Mucosa of descending colon (tissue), 3 donors: ENCODE data around the gene MBNL2. TPM values are rescaled to one million over a fixed set of nuclear protein-coding genes. Genes with fewer than 3 reads are reported as not detected.

Source experiments
- ATAC-seq: fragments of 200-7000 bp; cut with Tn5 transposase; one replicate; pipeline ENCODE4 v1.9.1; 2020; ENCODE audit warnings: mild to moderate bottlenecking, moderate library complexity
- DNase-seq, 3 donors: peaks; one replicate each; pipeline ENCODE4 v3.0.0-alpha.2; 2020
- H3K36me3 ChIP-seq: fragments of 200-600 bp; one replicate; pipeline ENCODE4 v1.8.0; 2021; ENCODE audit warnings: low read depth, mild to moderate bottlenecking
- H3K4me1 ChIP-seq: fragments of 200-600 bp; one replicate; pipeline ENCODE4 v1.8.0; 2021; ENCODE audit warnings: low read depth, mild to moderate bottlenecking
- H3K4me3 ChIP-seq: fragments of 200-600 bp; one replicate; pipeline ENCODE4 v1.8.0; 2021; ENCODE audit warnings: mild to moderate bottlenecking
- H3K9me3 ChIP-seq: fragments of 200-600 bp; one replicate; pipeline ENCODE4 v1.8.0; 2021; ENCODE audit warnings: mild to moderate bottlenecking
- CTCF ChIP-seq: fragments of 200-600 bp; IDR thresholded peaks from one replicate; pipeline ENCODE4 v1.8.0; 2022; ENCODE audit warnings: antibody characterized with exemption, mild to moderate bottlenecking
- intact Hi-C, 2 donors: fragments of 100-400 bp; cut with DNase I in 1 of 2; cut with micrococcal nuclease in 1 of 2; formaldehyde crosslinking; loops; one replicate each; pipeline versions ENCODE4 v1.11.0 to v1.11.1; 2022; cut with DNase I, micrococcal nuclease
- total RNA-seq, 3 donors: library from RNA; stranded (reverse); fragmentation: NEBNext Ultra II Directional in 2 of 3; extraction: Animal tissue kit (Norgen Biotek cat#: 25700) in 2 of 3; gene quantifications; one replicate each; pipeline versions ENCODE4 v1.2.1 to v1.2.4, GENCODE V29; 2021 to 2023
- donor health status: DM: no; HTN: no; CAD: no; lungs with moderate emphysema.
- donor health status: DM: no; HTN: no; CAD: no.
- donor health status: DM: no; HTN: yes; CAD: no.

The MBNL2 gene
- total RNA-seq, 3 donors from 2014 or later: 41.0 to 75.1 (median 47.2) TPM

- Histone ChIP-seq H3K4me1 (peaks cover 56% of the 10 kb centered on the region), H3K36me3 (no peaks in the 10 kb centered on the region), H3K9me3 (no peaks in the 10 kb centered on the region), H3K4me3 (no peak overlapping the region)
- ATAC-seq (peak; percentile 89), DNase-seq (peak; percentile 57 to 78 (median 63))
- intact Hi-C loops: no loop called here
- no peak for TF ChIP-seq CTCF
Measured at GRCh38 chr13:97234742-97235141, 12.6 kb downstream of the MBNL2 start.

GRCh38 chr13:97235549-97236231, 13.6 kb downstream of the MBNL2 start:
- DNase-seq (peak; percentile 70 to 87 (median 74)), ATAC-seq (peak; percentile 64)
- H3K4me1 ChIP-seq: peaks cover 60% of the 10 kb centered on the region
- TF ChIP-seq CTCF: no peak
- H3K4me3 ChIP-seq: no peak overlapping the region
- H3K9me3 ChIP-seq: no peaks in the 10 kb centered on the region
- no peaks in the 10 kb centered on the region for H3K36me3 ChIP-seq
- intact Hi-C loops: no loop called here

- TF ChIP-seq CTCF: no peak
- Histone ChIP-seq H3K4me1 (peaks cover 60% of the 10 kb centered on the region), H3K36me3 (no peaks in the 10 kb centered on the region), H3K9me3 (no peaks in the 10 kb centered on the region), H3K4me3 (no peak overlapping the region)
- intact Hi-C loops: no loop called here
- ATAC-seq (no peak), DNase-seq (no peak)
Measured at GRCh38 chr13:97237388-97237787, 15.3 kb downstream of the MBNL2 start.

- DNase-seq (no peak), ATAC-seq (no peak)
- intact Hi-C loops: no loop called here
- H3K36me3 ChIP-seq: no peaks in the 10 kb centered on the region
- peaks cover 63% of the 10 kb centered on the region for H3K4me1 ChIP-seq
- no peaks in the 10 kb centered on the region for H3K9me3 ChIP-seq
- no peak overlapping the region for H3K4me3 ChIP-seq
- no peak for TF ChIP-seq CTCF
Measured at GRCh38 chr13:97238432-97238831, 16.3 kb downstream of the MBNL2 start.

GRCh38 chr13:97238883-97239282, 16.8 kb downstream of the MBNL2 start:
- H3K36me3 ChIP-seq: no peaks in the 10 kb centered on the region
- ATAC-seq (no peak), DNase-seq (no peak)
- H3K9me3 ChIP-seq: no peaks in the 10 kb centered on the region
- H3K4me1 ChIP-seq: peaks cover 64% of the 10 kb centered on the region
- no peak overlapping the region for H3K4me3 ChIP-seq
- no peak for TF ChIP-seq CTCF
- intact Hi-C loops: no loop called here
